GM12801 (cell line): Measurements from ENCODE around the gene PBX3.

Source experiments
- CTCF ChIP-seq: IDR thresholded peaks from one replicate; pipeline ENCODE4 v1.5.1; 2011; ENCODE audit warnings: control low read depth; ENCODE audit not compliant: insufficient read length; ENCODE audit errors: extremely low read depth

The PBX3 gene

GRCh38 chr9:125883565-125884217 lies 136.5 kb downstream of the PBX3 start:
- no peak for TF ChIP-seq CTCF

GRCh38 chr9:125884218-125884595 lies 137.0 kb downstream of the PBX3 start:
- no peak for TF ChIP-seq CTCF

GRCh38 chr9:125885405-125886034 lies 138.3 kb downstream of the PBX3 start:
- TF ChIP-seq CTCF: no peak

- no peak for TF ChIP-seq CTCF
These were observed 139.2 kb downstream of the PBX3 start for GRCh38 chr9:125886365-125886764.

- no peak for TF ChIP-seq CTCF
These were observed 140.0 kb downstream of the PBX3 start for GRCh38 chr9:125887172-125887571.

GRCh38 chr9:125888211-125888610 lies 141.0 kb downstream of the PBX3 start:
- no peak for TF ChIP-seq CTCF

- no peak for TF ChIP-seq CTCF
These were observed 141.9 kb downstream of the PBX3 start for GRCh38 chr9:125889112-125889475.
